Caco-2 (cell line): ENCODE data around the gene ARHGEF7. TPM values are rescaled to one million over a fixed set of nuclear protein-coding genes. Genes with fewer than 3 reads are reported as not detected.

Experiments used
- BruUV-seq: library from RNA; stranded (reverse); fragments of 400-500 nt; replicated peaks from 2 replicates; lab custom pipeline; 2021; lab: Mats Ljungman, UMichigan
- CTCF ChIA-PET: fragments of 300-600 bp; sonication (Branson Sonifier 250); formaldehyde crosslinking; loops from one replicate; lab custom pipeline; 2022; ENCODE audit warnings: antibody characterized with exemption; lab: Charles Lee
- POLR2A ChIA-PET: fragments of 300-600 bp; sonication (Branson Sonifier 250); formaldehyde crosslinking; loops from one replicate; lab custom pipeline; 2022; ENCODE audit warnings: antibody characterized with exemption; lab: Charles Lee
- DNase-seq, 2 experiments: peaks; one replicate each; pipeline versions ENCODE4 v3.0.0 to v3.0.0-alpha.2; 2020 to 2022
- H3K27me3 ChIP-seq: replicated peaks from 2 replicates; pipeline ENCODE4 v1.6.0; 2011; ENCODE audit warnings: low read length; ENCODE audit not compliant: control insufficient read depth, insufficient read depth
- H3K36me3 ChIP-seq: 2 replicates; pipeline ENCODE4 v1.5.1; 2011; ENCODE audit warnings: low read length; ENCODE audit not compliant: control insufficient read depth, insufficient read depth
- H3K4me1 ChIP-seq: fragments of 250-450 bp; sonication (Bioruptor Pico); 2 replicates; pipeline ENCODE4 v1.5.1; 2020; ENCODE audit warnings: mild to moderate bottlenecking
- H3K4me3 ChIP-seq: 2 replicates; pipeline ENCODE4 v1.5.1; 2011; ENCODE audit warnings: low read depth, mild to moderate bottlenecking, control low read depth, low read length
- H3K9me3 ChIP-seq: fragments of 250-450 bp; sonication (Bioruptor Pico); 2 replicates; pipeline ENCODE4 v1.5.1; 2020; ENCODE audit warnings: mild to moderate bottlenecking, moderate library complexity
- H3K27ac Mint-ChIP-seq: one replicate; pipeline ENCODE4 v1.8.0; 2022; ENCODE audit warnings: mixed read lengths; ENCODE audit not compliant: unreplicated experiment
- H3K27me3 Mint-ChIP-seq: one replicate; pipeline ENCODE4 v1.8.0; 2022; ENCODE audit warnings: mixed read lengths; ENCODE audit not compliant: insufficient read depth, unreplicated experiment
- H3K36me3 Mint-ChIP-seq: one replicate; pipeline ENCODE4 v1.8.0; 2022; ENCODE audit warnings: mild to moderate bottlenecking, mixed read lengths; ENCODE audit not compliant: insufficient read depth, unreplicated experiment
- H3K4me1 Mint-ChIP-seq: one replicate; pipeline ENCODE4 v1.8.0; 2022; ENCODE audit warnings: low read depth, mixed read lengths; ENCODE audit not compliant: unreplicated experiment
- H3K4me3 Mint-ChIP-seq: one replicate; pipeline ENCODE4 v1.8.0; 2022; ENCODE audit warnings: mild to moderate bottlenecking, moderate library complexity, mixed read lengths; ENCODE audit not compliant: unreplicated experiment
- H3K9me3 Mint-ChIP-seq: one replicate; pipeline ENCODE4 v1.8.0; 2022; ENCODE audit warnings: mixed read lengths; ENCODE audit not compliant: unreplicated experiment
- CTCF ChIP-seq, 2 experiments: fragments of 200-600 bp in 1 of 2; IDR thresholded peaks; 1 replicate in 1 of 2; 2 replicates in 1 of 2; pipeline versions ENCODE4 v1.5.1 to v1.8.0; 2011 to 2022; ENCODE audit warnings: antibody characterized with exemption in 1 of 2, control low read depth in 1 of 2, inconsistent platforms in 1 of 2, low read depth in 1 of 2, low read length in 1 of 2, mild to moderate bottlenecking in 1 of 2, moderate library complexity in 1 of 2; ENCODE audit not compliant: insufficient read depth in 1 of 2, severe bottlenecking in 1 of 2, unreplicated experiment in 1 of 2
- intact Hi-C: fragments of 100-400 bp; cut with micrococcal nuclease; formaldehyde crosslinking; loops from one replicate; pipeline ENCODE4 v1.10.0; 2022; ENCODE audit not compliant: unreplicated experiment
- total RNA-seq: library from RNA; stranded (reverse); gene quantifications from 2 replicates; pipeline ENCODE4 v1.2.3, GENCODE V29; 2022

Gene ARHGEF7
- total RNA-seq, 1 experiment from 2014 or later, result 60.5 TPM

GRCh38 chr13:111110054-111110453, 5.1 kb upstream of the ARHGEF7 start:
- Histone ChIP-seq H3K27me3 (peaks cover 4% of the 10 kb centered on the region), H3K4me3 (no peak overlapping the region), H3K4me1 (peaks cover 7% of the 10 kb centered on the region; the same call in 1 of the 2 replicates), H3K36me3 (no peaks in the 10 kb centered on the region), H3K9me3 (peaks cover under 1% of the 10 kb centered on the region; the same call in 1 of the 2 replicates)
- no peaks in the 10 kb centered on the region for H3K9me3 Mint-ChIP-seq
- H3K27me3 Mint-ChIP-seq, result peaks cover 41% of the 10 kb centered on the region
- TF ChIP-seq CTCF (IDR thresholded peaks at IDR 0.05; ENCODE audit: insufficient read depth in 1 of 2, low read depth in 1 of 2, low read length in 1 of 2, severe bottlenecking in 1 of 2, unreplicated experiment in 1 of 2), result no peak
- H3K4me1 Mint-ChIP-seq, result no peaks in the 10 kb centered on the region
- BruUV-seq, result no TSS peak
- intact Hi-C loops, result no loop called here
- CTCF ChIA-PET, result interaction anchor here (0.7 kb wide), 1 partner anchor 1326 kb away, joined by 5 read pairs; no protein-coding TSS in a partner anchor
- DNase-seq, result no peak
- H3K36me3 Mint-ChIP-seq, result no peaks in the 10 kb centered on the region
- no peak overlapping the region for H3K4me3 Mint-ChIP-seq
- no peak overlapping the region for H3K27ac Mint-ChIP-seq
- POLR2A ChIA-PET, result no interaction called here

- ChIA-PET POLR2A (no interaction called here), CTCF (no interaction called here)
- H3K9me3 ChIP-seq, result no peaks in the 10 kb centered on the region
- H3K27me3 ChIP-seq, result peaks cover 6% of the 10 kb centered on the region
- DNase-seq, result no peak
- no peaks in the 10 kb centered on the region for H3K36me3 ChIP-seq
- H3K4me1 ChIP-seq, result peaks cover 11% of the 10 kb centered on the region; the same call in 1 of the 2 replicates
- BruUV-seq, result no TSS peak
- Mint-ChIP-seq H3K36me3 (no peaks in the 10 kb centered on the region), H3K9me3 (no peaks in the 10 kb centered on the region), H3K27me3 (peaks cover 37% of the 10 kb centered on the region), H3K4me1 (no peaks in the 10 kb centered on the region), H3K4me3 (no peak overlapping the region), H3K27ac (no peak overlapping the region)
- TF ChIP-seq CTCF (IDR thresholded peaks at IDR 0.05; ENCODE audit: insufficient read depth in 1 of 2, low read depth in 1 of 2, low read length in 1 of 2, severe bottlenecking in 1 of 2, unreplicated experiment in 1 of 2), result no peak
- intact Hi-C loops, result no loop called here
- H3K4me3 ChIP-seq, result no peak overlapping the region
Observed at GRCh38 chr13:111111376-111111937, 3.7 kb upstream of the ARHGEF7 start.

GRCh38 chr13:111112196-111112595, 2.9 kb upstream of the ARHGEF7 start:
- Mint-ChIP-seq H3K27me3 (peaks cover 32% of the 10 kb centered on the region), H3K4me3 (no peak overlapping the region), H3K36me3 (no peaks in the 10 kb centered on the region), H3K9me3 (no peaks in the 10 kb centered on the region), H3K4me1 (no peaks in the 10 kb centered on the region), H3K27ac (no peak overlapping the region)
- ChIA-PET POLR2A (no interaction called here), CTCF (no interaction called here)
- no peaks in the 10 kb centered on the region for H3K36me3 ChIP-seq
- BruUV-seq, result no TSS peak
- no peak for DNase-seq
- H3K9me3 ChIP-seq, result no peaks in the 10 kb centered on the region
- H3K27me3 ChIP-seq, result peaks cover 6% of the 10 kb centered on the region
- peaks cover 11% of the 10 kb centered on the region; the same call in 1 of the 2 replicates for H3K4me1 ChIP-seq
- intact Hi-C loops, result no loop called here
- no peak for TF ChIP-seq CTCF (IDR thresholded peaks at IDR 0.05; ENCODE audit: insufficient read depth in 1 of 2, low read depth in 1 of 2, low read length in 1 of 2, severe bottlenecking in 1 of 2, unreplicated experiment in 1 of 2)
- H3K4me3 ChIP-seq, result no peak overlapping the region
